GM12878 (cell line): ENCODE measurements around the gene CYP4V2. TPM values are rescaled to one million over a fixed set of nuclear protein-coding genes. Genes with fewer than 3 reads are reported as not detected.

Experiments used
- ATAC-seq: fragments of 200-7000 bp; cut with Tn5 transposase; 3 replicates; pipeline ENCODE4 v1.9.1; 2020; ENCODE audit warnings: mild to moderate bottlenecking, moderate library complexity
- BruUV-seq: library from RNA; stranded (reverse); fragments of 400-500 nt; replicated peaks from 2 replicates; lab custom pipeline; 2021; lab: Mats Ljungman, UMichigan
- CTCF ChIA-PET: fragments of 300-600 bp; sonication (Branson Sonifier 250); formaldehyde crosslinking; extraction: SDS; loops from one replicate; lab custom pipeline; 2021; ENCODE audit warnings: inconsistent platforms; lab: Yijun Ruan, JAX
- POLR2A ChIA-PET: fragments of 350-600 bp; formaldehyde crosslinking; extraction: SDS; loops from one replicate; lab custom pipeline; 2021; ENCODE audit warnings: inconsistent platforms; lab: Charles Lee
- RAD21 ChIA-PET: fragments of 300-600 bp; sonication (Branson Sonifier 250); formaldehyde crosslinking; loops from one replicate; lab custom pipeline; 2023; ENCODE audit warnings: antibody characterized with exemption; ENCODE audit not compliant: unreplicated experiment; lab: Charles Lee
- SMC1A ChIA-PET: fragments of 300-600 bp; sonication (Branson Sonifier 250); formaldehyde crosslinking; loops from one replicate; lab custom pipeline; 2023; ENCODE audit not compliant: unreplicated experiment, uncharacterized antibody; lab: Charles Lee
- DNase-seq: peaks from one replicate; pipeline ENCODE4 v3.0.0-alpha.2; 2011; ENCODE audit warnings: low read depth, low spot score
- FAIRE-seq: peaks from 3 replicates; lab custom pipeline; 2011; peaks lifted over from hg19 to GRCh38; lab: Jason Lieb, UNC
- H2AFZ ChIP-seq: 2 replicates; pipeline ENCODE4 v1.6.0; 2011; ENCODE audit warnings: low read depth, low read length, control low read depth; ENCODE audit not compliant: control insufficient read depth
- H3K27ac ChIP-seq: 2 replicates; pipeline ENCODE4 v1.5.1; 2011; ENCODE audit warnings: control low read depth; ENCODE audit not compliant: control insufficient read depth, insufficient read depth
- H3K27me3 ChIP-seq, 2 experiments: replicated peaks in 1 of 2; 2 replicates each; pipeline versions ENCODE4 v1.6.0 to v1.6.1; 2011; ENCODE audit warnings: low read length in 1 of 2; ENCODE audit not compliant: control insufficient read depth in 2 of 2, insufficient read depth in 2 of 2
- H3K36me3 ChIP-seq, 2 experiments: 2 replicates each; pipeline ENCODE4 v1.5.1; 2011; ENCODE audit warnings: low read length in 1 of 2; ENCODE audit not compliant: control insufficient read depth in 2 of 2, insufficient read depth in 2 of 2
- H3K4me1 ChIP-seq: 2 replicates; pipeline ENCODE4 v1.6.1; 2011; ENCODE audit warnings: mild to moderate bottlenecking, low read length, moderate library complexity, mixed read lengths; ENCODE audit not compliant: control insufficient read depth, insufficient read depth
- H3K4me2 ChIP-seq: 2 replicates; pipeline ENCODE4 v1.6.0; 2011; ENCODE audit warnings: control low read depth; ENCODE audit not compliant: control insufficient read depth, insufficient read depth
- H3K4me3 ChIP-seq: fragments of 200-600 bp; sonication (generic); 2 replicates; pipeline ENCODE4 v1.5.1; 2016
- H3K79me2 ChIP-seq: 2 replicates; pipeline ENCODE4 v1.6.0; 2011; ENCODE audit warnings: low read length; ENCODE audit not compliant: control insufficient read depth, insufficient read depth
- H3K9ac ChIP-seq: 2 replicates; pipeline ENCODE4 v1.8.0; 2011; ENCODE audit warnings: low read length, control low read depth, mixed read lengths; ENCODE audit not compliant: control insufficient read depth, insufficient read depth
- H3K9me3 ChIP-seq: replicated peaks from 3 replicates; pipeline ENCODE4 v1.5.1; 2011; ENCODE audit warnings: mild to moderate bottlenecking, low read length; ENCODE audit not compliant: control insufficient read depth, insufficient read depth
- H4K20me1 ChIP-seq: 2 replicates; pipeline ENCODE4 v1.6.0; 2011; ENCODE audit not compliant: control insufficient read depth, insufficient read depth
- BACH1 ChIP-seq: fragments of 450-650 bp; IDR thresholded peaks from 2 replicates; pipeline ENCODE4 v1.6.1; 2017; ENCODE audit warnings: mild to moderate bottlenecking, borderline replicate concordance
- IKZF2 ChIP-seq, 2 experiments: fragments of 450-650 bp; IDR thresholded peaks; 2 replicates each; pipeline ENCODE4 v1.6.1; 2017; ENCODE audit warnings: mild to moderate bottlenecking in 2 of 2, moderate library complexity in 2 of 2
- RAD51 ChIP-seq: fragments of 450-650 bp; IDR thresholded peaks from 2 replicates; pipeline ENCODE4 v1.6.1; 2016; ENCODE audit warnings: moderate library complexity, mild to moderate bottlenecking, inconsistent platforms
- SUZ12 ChIP-seq: fragments of 200-600 bp; sonication (generic); IDR thresholded peaks from one replicate; pipeline ENCODE4 v1.6.1; 2018; ENCODE audit warnings: antibody characterized with exemption, mild to moderate bottlenecking; ENCODE audit not compliant: unreplicated experiment
- TCF3 ChIP-seq: IDR thresholded peaks from 2 replicates; pipeline ENCODE4 v1.6.1; 2012; ENCODE audit warnings: low read depth, mild to moderate bottlenecking, low read length, borderline replicate concordance; ENCODE audit not compliant: insufficient read depth
- WGBS: methylation state at CpG from one replicate; pipeline ENCODE4 v1.1.6; 2016; ENCODE audit warnings: low lambda C conversion rate; ENCODE audit not compliant: insufficient replicate concordance, insufficient coverage; ENCODE audit errors: missing lambda C conversion rate; 5-methylcytosine and 5-hydroxymethylcytosine counted together
- in situ Hi-C: fragments of 300-500 bp; cut with MboI; formaldehyde crosslinking; loops from 9 replicates; pipeline ENCODE4 v1.14.3; 2018; ENCODE audit warnings: mixed read lengths
- intact Hi-C: fragments of 100-400 bp; cut with micrococcal nuclease; formaldehyde crosslinking; loops from one replicate; pipeline ENCODE4 v1.14.2; 2022; ENCODE audit not compliant: unreplicated experiment
- polyA plus RNA-seq, 11 experiments: library from polyadenylated mRNA; depleted of rRNA in 4 of 11; unstranded in 6 of 11; stranded (reverse) in 5 of 11; fragments of >200 nt; fragmentation: Nextera tagmentation in 4 of 11; fragmentation: Illumina TruSeq in 1 of 11; extraction: Ambion mirVana in 4 of 11; extraction: Trizol in 1 of 11; gene quantifications; 1 replicate in 1 of 11; 2 replicates in 10 of 11; pipeline versions ENCODE4 v1.2.1 to v1.2.3, GENCODE V29; 2011 to 2016; ENCODE audit warnings: inconsistent platforms in 2 of 11, missing spikeins in 2 of 11, low read depth in 1 of 11
- total RNA-seq, 4 experiments: library from RNA; depleted of rRNA in 3 of 4; stranded (reverse); fragments of >200 nt in 3 of 4; fragmentation: Illumina TruSeq in 1 of 4; extraction: Trizol in 1 of 4; gene quantifications; 2 replicates each; pipeline versions ENCODE4 v1.2.1 to v1.2.3, GENCODE V29; 2013 to 2021
- TF ChIP-seq, protein P1 (sequence below): fragments of 450-650 bp; IDR thresholded peaks from 2 replicates; pipeline ENCODE4 v1.6.1; 2018; ENCODE audit warnings: borderline replicate concordance, mild to moderate bottlenecking; ENCODE audit not compliant: partially characterized antibody

CYP4V2 gene
- total and polyA plus RNA-seq, 10 of the 15 experiments (the other 5 are each of a cell fraction or from before 2014, with no cell fraction given): 1.2 to 8.2 (median 6.8) TPM

DNA sequence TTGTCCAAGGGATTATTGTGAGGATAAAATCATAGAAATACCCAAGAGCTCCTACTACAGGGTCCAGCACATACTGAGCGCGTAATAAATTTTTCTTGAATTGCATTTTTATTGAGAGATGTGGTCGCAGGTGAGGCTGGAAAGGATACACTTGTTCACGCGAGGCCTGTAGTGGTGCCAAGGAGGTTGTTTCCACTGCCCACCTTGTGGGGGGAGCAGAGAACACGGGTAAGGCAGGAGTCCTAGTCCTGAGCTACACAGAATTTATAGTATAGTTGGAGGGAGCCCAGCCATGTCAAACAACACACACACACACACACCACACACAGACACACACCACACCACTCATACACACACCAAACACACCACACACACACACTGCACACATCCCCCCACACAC, 31.8 kb upstream of the CYP4V2 start:
- SMC1A ChIA-PET: no interaction called here
- RAD21 ChIA-PET: no interaction called here
- no peaks in the 10 kb centered on the region for H3K36me3 ChIP-seq
- CTCF ChIA-PET: interaction anchor here (3.0 kb wide), 1 partner anchor 9 kb away, joined by 12 read pairs; no protein-coding TSS in a partner anchor
- H3K27ac ChIP-seq: no peak overlapping the region
- H4K20me1 ChIP-seq: no peaks in the 10 kb centered on the region
- WGBS: 87% methylated on average over 6 of the region's 6 CpGs
- POLR2A ChIA-PET: no interaction called here
- no peak; the same call in 2 of the 3 replicates for ATAC-seq
- TF ChIP-seq BACH1 (no peak), SUZ12 (no peak), TCF3 (no peak), IKZF2 (IDR thresholded peaks at IDR 0.05) (no peak), RAD51 (no peak)
- TF ChIP-seq, protein P1, sequence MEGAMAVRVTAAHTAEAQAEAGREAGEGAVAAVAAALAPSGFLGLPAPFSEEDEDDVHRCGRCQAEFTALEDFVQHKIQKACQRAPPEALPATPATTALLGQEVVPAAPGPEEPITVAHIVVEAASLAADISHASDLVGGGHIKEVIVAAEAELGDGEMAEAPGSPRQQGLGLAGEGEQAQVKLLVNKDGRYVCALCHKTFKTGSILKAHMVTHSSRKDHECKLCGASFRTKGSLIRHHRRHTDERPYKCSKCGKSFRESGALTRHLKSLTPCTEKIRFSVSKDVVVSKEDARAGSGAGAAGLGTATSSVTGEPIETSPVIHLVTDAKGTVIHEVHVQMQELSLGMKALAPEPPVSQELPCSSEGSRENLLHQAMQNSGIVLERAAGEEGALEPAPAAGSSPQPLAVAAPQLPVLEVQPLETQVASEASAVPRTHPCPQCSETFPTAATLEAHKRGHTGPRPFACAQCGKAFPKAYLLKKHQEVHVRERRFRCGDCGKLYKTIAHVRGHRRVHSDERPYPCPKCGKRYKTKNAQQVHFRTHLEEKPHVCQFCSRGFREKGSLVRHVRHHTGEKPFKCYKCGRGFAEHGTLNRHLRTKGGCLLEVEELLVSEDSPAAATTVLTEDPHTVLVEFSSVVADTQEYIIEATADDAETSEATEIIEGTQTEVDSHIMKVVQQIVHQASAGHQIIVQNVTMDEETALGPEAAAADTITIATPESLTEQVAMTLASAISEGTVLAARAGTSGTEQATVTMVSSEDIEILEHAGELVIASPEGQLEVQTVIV: no peak
- no peak overlapping the region for H3K4me2 ChIP-seq
- no peaks in the 10 kb centered on the region for H3K9me3 ChIP-seq
- intact Hi-C loops (no loop called here), in situ Hi-C loops (no loop called here)
- BruUV-seq: no TSS peak
- no peak for DNase-seq
- no peak overlapping the region for H3K9ac ChIP-seq
- H3K27me3 ChIP-seq: peaks cover 0 to 1% of the 10 kb centered on the region in 2 experiments; a peak in 2 of 4 replicates
- peaks cover 6% of the 10 kb centered on the region for H3K4me1 ChIP-seq
- FAIRE-seq: peak; percentile 35
- H2AFZ ChIP-seq: no peak overlapping the region
- H3K79me2 ChIP-seq: no peaks in the 10 kb centered on the region
- no peak overlapping the region for H3K4me3 ChIP-seq
